Activated CD4-positive, alpha-beta T cell treated with anti-CD3 and anti-CD28 coated beads, Interleukin-2, amount 50 U/mL, for 24 hours (primary cell): ENCODE results near the gene FAM20B.

Source experiments
- DNase-seq, 2 donors: peaks; one replicate each; pipeline ENCODE4 v3.0.0-alpha.2; 2020; ENCODE audit warnings: low read depth in 1 of 2, low spot score in 1 of 2

FAM20B gene

GRCh38 chr1:179091691-179092165 is 66.0 kb downstream of the FAM20B start:
- no peak for DNase-seq

- no peak for DNase-seq
Measured at GRCh38 chr1:179092896-179093461, 67.3 kb downstream of the FAM20B start.

GRCh38 chr1:179094818-179095217 is 69.1 kb downstream of the FAM20B start:
- no peak for DNase-seq

DNA sequence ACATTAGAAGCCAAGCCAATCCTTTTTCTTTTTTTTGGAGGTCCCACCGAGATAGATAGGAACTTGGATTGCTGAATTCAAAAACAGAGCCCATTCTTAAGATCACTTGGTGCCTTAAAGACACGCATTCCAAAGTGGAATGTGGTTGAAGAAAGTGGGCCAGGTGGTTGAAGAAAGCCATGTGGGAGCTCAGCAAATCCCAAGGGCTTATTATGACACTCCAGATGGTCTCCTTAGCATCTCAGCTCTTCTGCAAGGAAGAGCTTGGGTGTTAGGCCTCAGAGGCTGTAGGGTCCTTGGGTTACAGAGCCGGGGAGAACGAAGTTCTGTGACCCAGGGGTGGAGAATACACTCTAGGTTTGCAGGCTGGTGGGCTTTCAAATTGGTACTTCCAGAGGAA is 69.7 kb downstream of the FAM20B start:
- no peak for DNase-seq

GRCh38 chr1:179095924-179096323 is 70.2 kb downstream of the FAM20B start:
- DNase-seq, result no peak

GRCh38 chr1:179099891-179100290 is 74.2 kb downstream of the FAM20B start:
- no peak for DNase-seq

DNA sequence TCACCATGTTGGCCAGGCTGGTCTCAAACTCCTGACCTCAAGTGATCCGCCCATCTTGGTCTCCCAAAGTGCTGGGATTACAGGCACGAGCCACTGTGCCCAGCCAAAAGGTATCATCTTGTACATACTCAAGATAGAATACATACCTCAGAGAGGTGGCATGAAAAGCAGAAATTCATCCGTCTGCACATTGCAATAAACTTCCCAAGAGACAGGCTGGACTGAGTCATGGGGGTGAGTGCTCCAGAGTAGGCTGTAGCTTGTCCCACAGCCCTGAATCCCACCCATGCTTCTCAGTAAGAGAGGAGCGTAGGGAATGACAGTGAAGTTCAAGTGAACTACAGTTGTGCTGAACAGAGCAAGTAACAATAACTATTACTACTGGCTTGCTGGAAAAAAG is 75.9 kb downstream of the FAM20B start:
- no peak for DNase-seq

GRCh38 chr1:179103999-179104398 is 78.3 kb downstream of the FAM20B start:
- DNase-seq, result no peak

- no peak for DNase-seq
Measured at GRCh38 chr1:179104611-179105250, 79.0 kb downstream of the FAM20B start.

DNA sequence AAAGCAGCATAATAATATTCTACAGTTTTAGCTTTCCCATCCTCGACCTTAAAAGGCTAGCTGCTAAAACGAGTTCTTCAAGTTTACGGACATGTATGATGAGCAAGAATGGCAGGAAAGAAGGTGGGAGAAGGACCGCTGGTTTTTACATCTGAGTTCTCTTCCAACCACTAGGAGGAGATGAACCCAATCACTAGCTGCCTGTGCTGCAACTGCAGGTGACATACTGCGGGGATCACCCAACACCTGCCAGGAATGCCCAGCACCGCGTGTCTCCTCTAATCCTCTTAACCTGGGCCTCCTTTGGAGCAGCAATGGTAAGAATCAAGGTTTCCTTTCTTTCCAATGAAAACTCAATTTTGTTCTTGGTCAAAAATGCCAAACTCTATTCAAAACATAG is 79.7 kb downstream of the FAM20B start:
- DNase-seq, result no peak

DNA sequence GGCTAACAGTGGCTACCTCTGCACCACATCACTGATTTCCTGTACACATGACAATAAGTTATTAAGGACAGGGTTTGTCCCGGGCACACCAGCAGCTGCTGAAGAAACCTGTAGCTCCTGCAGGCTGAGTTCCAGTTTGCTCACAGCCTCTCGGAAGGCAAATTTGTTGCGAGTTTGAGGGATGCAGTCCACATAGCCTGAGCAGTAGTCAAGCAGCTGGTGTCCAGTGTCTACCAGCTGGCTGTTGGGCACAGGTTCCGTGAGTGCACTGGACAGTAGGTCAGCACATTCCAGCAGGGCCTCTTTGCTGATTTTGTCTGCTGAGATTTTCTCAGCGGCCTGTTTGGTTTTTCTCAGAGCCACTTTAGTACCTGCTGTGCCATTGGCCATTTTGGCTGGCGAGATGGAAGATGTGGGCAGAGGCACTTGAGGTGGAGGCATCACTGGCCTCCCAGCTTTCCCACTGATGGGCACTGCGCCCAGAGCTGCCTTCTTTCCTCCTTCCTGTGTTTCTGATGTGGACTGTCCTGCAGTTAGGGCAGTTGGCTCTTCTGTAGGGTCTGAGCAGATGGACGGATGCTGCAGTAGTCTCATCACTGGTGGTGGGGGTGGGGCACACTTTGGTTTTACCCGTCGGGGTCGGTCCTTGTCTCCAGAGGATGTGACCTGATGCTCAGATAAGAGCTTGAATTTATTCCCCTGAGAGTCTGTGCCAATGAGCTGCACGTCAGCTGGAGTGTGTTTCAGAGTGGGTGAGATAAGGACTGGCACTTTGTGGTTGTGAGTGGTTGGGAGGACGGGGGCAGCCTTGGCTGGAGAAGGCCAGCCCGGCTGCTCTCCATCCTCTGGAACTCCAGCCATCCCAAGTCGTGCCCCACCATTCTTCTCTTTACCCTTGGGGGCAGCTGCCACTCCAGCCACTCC is 82.3 kb downstream of the FAM20B start:
- no peak for DNase-seq

DNA sequence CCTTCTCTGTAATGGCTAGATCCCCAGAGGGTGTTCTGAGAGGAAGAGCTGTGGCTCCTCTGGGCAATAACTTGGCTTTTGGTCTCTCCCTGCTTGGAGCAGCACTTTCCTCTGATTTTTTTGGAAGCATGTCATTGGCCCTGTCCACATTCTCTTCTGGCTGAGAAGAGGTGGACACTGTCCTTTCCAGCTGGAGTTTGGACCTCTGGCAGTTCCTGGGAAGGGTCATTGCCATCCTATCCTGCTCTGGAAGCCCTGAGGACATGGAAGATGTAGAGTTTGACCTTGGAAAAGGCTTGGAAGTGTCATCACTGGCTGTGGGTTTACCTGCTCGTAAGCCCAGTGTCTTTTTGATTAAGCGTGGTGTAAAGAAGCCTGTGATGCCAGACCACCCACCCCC is 83.0 kb downstream of the FAM20B start:
- no peak for DNase-seq

- DNase-seq, result no peak
Measured at GRCh38 chr1:179115181-179115580, 89.5 kb downstream of the FAM20B start.

DNA sequence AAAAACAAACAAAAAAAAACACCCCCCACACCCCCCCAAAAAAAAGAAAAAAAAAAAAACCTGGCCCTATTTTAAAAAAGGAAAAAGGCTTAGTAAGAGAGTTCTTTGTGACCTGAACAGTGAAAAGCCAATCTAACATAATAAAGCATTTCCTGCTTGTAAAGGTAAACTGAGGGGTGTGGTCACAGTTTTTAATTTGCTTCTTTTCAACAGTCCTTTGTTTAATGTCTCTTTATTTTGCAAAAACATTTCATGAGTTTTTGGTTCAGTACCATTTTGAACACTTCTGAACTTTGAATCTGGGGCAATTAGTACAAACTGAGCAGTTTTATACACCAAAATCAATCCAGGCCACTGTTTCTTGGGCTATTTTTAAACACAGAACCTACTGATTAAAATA is 93.8 kb downstream of the FAM20B start:
- no peak for DNase-seq

GRCh38 chr1:179120736-179121135 is 95.0 kb downstream of the FAM20B start:
- no peak for DNase-seq

- DNase-seq, result peak in 1 of 2 donors; percentile 27
Measured at GRCh38 chr1:179121159-179121938, 95.7 kb downstream of the FAM20B start.

GRCh38 chr1:179124873-179125272 is 99.2 kb downstream of the FAM20B start:
- no peak for DNase-seq
